ENCODE measurements around the gene ULK4. TPM values are rescaled to one million over a fixed set of nuclear protein-coding genes. Genes with fewer than 3 reads are reported as not detected.

Gene ULK4
- total and polyA plus RNA-seq, 2 of the 8 experiments (the other 6 are each of a cell fraction or from before 2014, with no cell fraction given) = 3.0 to 10.8 TPM

DNA sequence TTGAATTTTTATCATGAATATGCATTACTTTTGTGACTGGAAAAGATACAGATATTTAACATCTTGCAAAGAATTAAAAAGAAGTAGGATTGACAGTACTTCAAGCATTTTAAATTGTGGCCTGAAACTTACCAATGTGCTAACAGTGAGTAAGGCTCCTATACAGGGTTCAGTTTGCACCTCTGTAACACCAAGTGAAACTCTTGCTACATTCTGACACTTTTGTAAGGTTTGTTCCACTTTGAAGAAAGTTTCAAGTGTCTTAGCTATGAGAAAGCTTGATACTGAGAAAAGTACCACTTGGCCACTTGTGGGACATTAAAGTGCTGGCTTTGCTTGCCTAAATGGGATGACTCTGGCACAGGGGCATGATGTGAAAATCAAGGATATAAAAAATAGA lies 473.4 kb downstream of the ULK4 start:
- Histone ChIP-seq H2AK5ac (ENCODE audit: low read depth, low read length) (no peak overlapping the region), H3K79me1 (ENCODE audit: low read depth, low read length) (no peaks in the 10 kb centered on the region), H2AFZ (ENCODE audit: low read length) (no peak overlapping the region), H3K56ac (replicated peaks; ENCODE audit: insufficient read length, low read depth, low read length) (no peak overlapping the region), H3K4ac (replicated peaks; ENCODE audit: insufficient read length, low read depth, low read length) (no peak overlapping the region), H2BK120ac (replicated peaks; ENCODE audit: low read depth, low read length) (no peak overlapping the region), H2BK15ac (ENCODE audit: low read length) (no peak overlapping the region), H3K4me1 (replicated peaks in 1 of 4; ENCODE audit: control insufficient read depth in 3 of 4, insufficient read depth in 4 of 4, low read length in 3 of 4) (peaks cover 0 to 4% (median 0%) of the 10 kb centered on the region in 4 experiments; a peak in 2 of 7 replicates), H3K27ac (ENCODE audit: low read depth, low read length) (no peak overlapping the region), H2BK5ac (ENCODE audit: low read depth, low read length) (no peak overlapping the region), H3K9ac (replicated peaks in 1 of 4; ENCODE audit: extremely low read depth in 1 of 4, low read depth in 3 of 4, low read length in 3 of 4) (no peak overlapping the region), H3K9me3 (ENCODE audit: insufficient read depth in 2 of 2, low read depth in 1 of 2, low read length in 1 of 2) (no peaks in the 10 kb centered on the region), H3K79me2 (ENCODE audit: control insufficient read depth in 1 of 2, insufficient read depth in 2 of 2, low read length in 2 of 2) (no peaks in the 10 kb centered on the region), H4K20me1 (replicated peaks in 1 of 2; ENCODE audit: control insufficient read depth in 1 of 2, insufficient read depth in 2 of 2, low read length in 2 of 2) (no peaks in the 10 kb centered on the region), H3K23ac (ENCODE audit: insufficient read length) (no peak overlapping the region), H4K8ac (ENCODE audit: extremely low read depth, insufficient read depth, low read length) (no peak overlapping the region), H3K4me3 (ENCODE audit: extremely low read depth in 1 of 4, insufficient read depth in 2 of 4, low read depth in 3 of 4, low read length in 4 of 4) (no peak overlapping the region), H4K91ac (replicated peaks; ENCODE audit: insufficient read length, low read length) (no peak overlapping the region), H3K36me3 (ENCODE audit: control insufficient read depth in 2 of 4, insufficient read depth in 4 of 4, low read length in 3 of 4) (no peaks in the 10 kb centered on the region), H3K27me3 (replicated peaks in 1 of 4; ENCODE audit: control insufficient read depth in 3 of 4, extremely low read depth in 1 of 4, insufficient read depth in 3 of 4, low read length in 3 of 4) (no peaks in the 10 kb centered on the region), H3K4me2 (ENCODE audit: insufficient read depth in 1 of 2, low read depth in 2 of 2, low read length in 2 of 2) (no peak overlapping the region), H3K23me2 (ENCODE audit: low read depth, low read length) (no peaks in the 10 kb centered on the region), H2BK20ac (ENCODE audit: low read length) (no peak overlapping the region), H2BK12ac (ENCODE audit: low read depth, low read length) (no peak overlapping the region), H3K18ac (ENCODE audit: extremely low read depth, low read length) (no peak overlapping the region), H4K5ac (ENCODE audit: insufficient read length, low read depth, low read length) (no peak overlapping the region), H3K14ac (ENCODE audit: insufficient read length) (no peak overlapping the region)
- no peak for TF ChIP-seq CREB1 (IDR thresholded peaks at IDR 0.05)
- no peak for TF ChIP-seq GABPA (IDR thresholded peaks at IDR 0.05; ENCODE audit: borderline replicate concordance, insufficient read depth, low read length)
- no peak for TF ChIP-seq PHF8 (conservative IDR thresholded peaks at IDR 0.05; ENCODE audit: low read depth, low read length)
- TF ChIP-seq ASH2L (IDR thresholded peaks at IDR 0.05; ENCODE audit: low read length) = no peak
- no peak for TF ChIP-seq KDM5A (IDR thresholded peaks at IDR 0.05; ENCODE audit: low read length)
- TF ChIP-seq CBX5 (IDR thresholded peaks at IDR 0.05; ENCODE audit: low read depth, low read length) = no peak
- TF ChIP-seq JUN (IDR thresholded peaks at IDR 0.05; ENCODE audit: low read depth, low read length) = no peak
- no peak for TF ChIP-seq BCL11A (IDR thresholded peaks at IDR 0.05; ENCODE audit: low read depth in 2 of 2, low read length in 2 of 2)
- TF ChIP-seq SIX5 (IDR thresholded peaks at IDR 0.05; ENCODE audit: low read depth, low read length) = no peak
- FAIRE-seq (no peak), DNase-seq (ENCODE audit: low read depth in 1 of 2, low spot score in 2 of 2) (no peak)
- CTCF ChIA-PET (ENCODE audit: partially characterized antibody) = interaction anchor here (0.6 to 1.0 kb wide), 2 partner anchors 201 to 247 kb away, joined by 3 read pairs; no protein-coding TSS in a partner anchor
- POLR2A ChIA-PET (ENCODE audit: partially characterized antibody) = interaction anchor here (1.4 kb wide), 1 partner anchor 20 kb away, joined by 3 read pairs; no protein-coding TSS in a partner anchor

Measured in H1 (cell line).